Left lobe of liver (tissue), 2 donors: ENCODE measurements around the gene AWAT2. TPM values are rescaled to one million over a fixed set of nuclear protein-coding genes. Genes with fewer than 3 reads are reported as not detected.

Experiments
- ATAC-seq: fragments of 200-7000 bp; cut with Tn5 transposase; one replicate; pipeline ENCODE4 v1.9.1; 2020; ENCODE audit warnings: mild to moderate bottlenecking, moderate library complexity
- DNase-seq: peaks from one replicate; pipeline ENCODE4 v3.0.0-alpha.2; 2020; ENCODE audit warnings: low spot score
- total RNA-seq: library from RNA; stranded (reverse); gene quantifications from one replicate; pipeline ENCODE4 v1.2.1, GENCODE V29; 2021
- donor health status: DM: no; HTN: no; CAD: no; lungs with moderate emphysema.
- donor health status: DM: no; HTN: yes; CAD: no.

The AWAT2 gene
- total RNA-seq = not detected

GRCh38 chrX:70049925-70050324 is at the start of gene AWAT2:
TSS of gene AWAT2 (minus strand) at chrX:70049938. CDS start at chrX:70049932, 6 bp downstream.
- ATAC-seq (no peak), DNase-seq (no peak)

GRCh38 chrX:70096052-70096451 is 46.3 kb upstream of the AWAT2 start:
- no peak for ATAC-seq
- no peak for DNase-seq

GRCh38 chrX:70092247-70092646 is 42.5 kb upstream of the AWAT2 start:
- ATAC-seq = no peak
- no peak for DNase-seq

GRCh38 chrX:70089604-70090297 is 40.0 kb upstream of the AWAT2 start:
- DNase-seq (no peak), ATAC-seq (no peak)

- ATAC-seq (no peak), DNase-seq (no peak)
Observed at GRCh38 chrX:70088751-70089150, 39.0 kb upstream of the AWAT2 start.

GRCh38 chrX:70087857-70088630 is 38.3 kb upstream of the AWAT2 start:
- ATAC-seq = no peak
- no peak for DNase-seq

GRCh38 chrX:70084592-70085240 is 35.0 kb upstream of the AWAT2 start:
- DNase-seq = no peak
- no peak for ATAC-seq

- no peak for ATAC-seq
- DNase-seq = no peak
Observed at GRCh38 chrX:70082723-70083122, 33.0 kb upstream of the AWAT2 start.

GRCh38 chrX:70079870-70080269 is 30.1 kb upstream of the AWAT2 start:
- no peak for DNase-seq
- no peak for ATAC-seq

GRCh38 chrX:70079297-70079696 is 29.6 kb upstream of the AWAT2 start:
- DNase-seq = no peak
- no peak for ATAC-seq

GRCh38 chrX:70066646-70067045 is 16.9 kb upstream of the AWAT2 start:
- DNase-seq = no peak
- ATAC-seq = no peak

GRCh38 chrX:70062961-70063550 is 13.3 kb upstream of the AWAT2 start:
- ATAC-seq = no peak
- no peak for DNase-seq

GRCh38 chrX:70062076-70062475 is 12.3 kb upstream of the AWAT2 start, which contains the start of gene OTUD6A:
TSS of gene OTUD6A (plus strand) at chrX:70062457. CDS start at chrX:70062525, 68 bp downstream.
- ATAC-seq = no peak
- no peak for DNase-seq

- ATAC-seq = no peak
- no peak for DNase-seq
Observed at GRCh38 chrX:70054391-70054790, 4.7 kb upstream of the AWAT2 start.

GRCh38 chrX:70052895-70053615 is 3.3 kb upstream of the AWAT2 start:
- no peak for ATAC-seq
- no peak for DNase-seq

- DNase-seq = no peak
- ATAC-seq = no peak
Observed at GRCh38 chrX:70049406-70049805, 332 bp downstream of the AWAT2 start.

- ATAC-seq = no peak
Observed at GRCh38 chrX:70046978-70047377, 2.8 kb downstream of the AWAT2 start.

GRCh38 chrX:70044541-70045245 is 5.0 kb downstream of the AWAT2 start:
- DNase-seq (no peak), ATAC-seq (no peak)

More at GRCh38 chrX:70046978-70047377, 2.8 kb downstream of the AWAT2 start:
- no peak for DNase-seq

GRCh38 chrX:70043685-70044084 is 6.1 kb downstream of the AWAT2 start:
- DNase-seq (no peak), ATAC-seq (no peak)
